HG02623 (cell line): Measurements from ENCODE around the gene TBC1D2.
"Not testable (repeated sequence)": the region's sequence is repeated elsewhere in the genome, so short reads cannot be mapped to it uniquely, and the experiment has no call there.

Experiments
- ATAC-seq: cut with Tn5 transposase; IDR thresholded peaks from one replicate; pipeline ENCODE4 v1.9.1; 2021; ENCODE audit warnings: moderate library complexity; ENCODE audit not compliant: unreplicated experiment

TBC1D2 gene

GRCh38 chr9:98255578-98256296 lies at the start of gene TBC1D2:
TSS of gene TBC1D2 (minus strand) at chr9:98255649. CDS start at chr9:98255541, 108 bp downstream.
- peak; percentile 86 for ATAC-seq

- no peak for ATAC-seq
These were observed 48.9 kb upstream of the TBC1D2 start for GRCh38 chr9:98304381-98304780.

GRCh38 chr9:98303633-98304125 lies 48.2 kb upstream of the TBC1D2 start:
- no peak for ATAC-seq

GRCh38 chr9:98302938-98303632 lies 47.6 kb upstream of the TBC1D2 start:
- ATAC-seq, result no peak

- no peak for ATAC-seq
These were observed 46.7 kb upstream of the TBC1D2 start for GRCh38 chr9:98302150-98302549.

GRCh38 chr9:98300611-98301010 lies 45.2 kb upstream of the TBC1D2 start:
- ATAC-seq, result no peak

GRCh38 chr9:98298476-98298875 lies 43.0 kb upstream of the TBC1D2 start:
- no peak for ATAC-seq

- ATAC-seq, result no peak
These were observed 40.4 kb upstream of the TBC1D2 start for GRCh38 chr9:98295824-98296223.

GRCh38 chr9:98291820-98292219 lies 36.4 kb upstream of the TBC1D2 start:
- ATAC-seq, result no peak

- ATAC-seq, result no peak
These were observed 35.0 kb upstream of the TBC1D2 start for GRCh38 chr9:98290411-98290810.

GRCh38 chr9:98289614-98290201 lies 34.3 kb upstream of the TBC1D2 start:
- ATAC-seq, result no peak

- ATAC-seq, result no peak
These were observed 33.4 kb upstream of the TBC1D2 start for GRCh38 chr9:98288881-98289280.

GRCh38 chr9:98287384-98287783 lies 31.9 kb upstream of the TBC1D2 start:
- no peak for ATAC-seq

- no peak for ATAC-seq
These were observed 30.0 kb upstream of the TBC1D2 start for GRCh38 chr9:98285446-98285845.

- no peak for ATAC-seq
These were observed 29.3 kb upstream of the TBC1D2 start for GRCh38 chr9:98284754-98285153.

GRCh38 chr9:98283143-98283542 lies 27.7 kb upstream of the TBC1D2 start:
- not testable (repeated sequence) for ATAC-seq

GRCh38 chr9:98281281-98281680 lies 25.8 kb upstream of the TBC1D2 start:
- ATAC-seq, result no peak

- no peak for ATAC-seq
These were observed 25.1 kb upstream of the TBC1D2 start for GRCh38 chr9:98280574-98280973.

- ATAC-seq, result no peak
These were observed 24.7 kb upstream of the TBC1D2 start for GRCh38 chr9:98280162-98280561.

- no peak for ATAC-seq
These were observed 21.5 kb upstream of the TBC1D2 start for GRCh38 chr9:98276907-98277469.

- no peak for ATAC-seq
These were observed 19.7 kb upstream of the TBC1D2 start for GRCh38 chr9:98275159-98275558.

GRCh38 chr9:98272083-98272482 lies 16.6 kb upstream of the TBC1D2 start:
- no peak for ATAC-seq
